Lower leg skin (tissue), 3 donors: ENCODE measurements around the gene XDH.

Experiments
- CTCF ChIP-seq, 3 donors: fragments of 450-650 bp; IDR thresholded peaks; one replicate each; pipeline ENCODE4 v1.5.1; 2016; ENCODE audit warnings: antibody characterized with exemption in 3 of 3, mild to moderate bottlenecking in 3 of 3, moderate library complexity in 2 of 3
- POLR2A ChIP-seq, 2 donors: fragments of 450-650 bp; IDR thresholded peaks; one replicate each; pipeline ENCODE4 v1.6.1; 2016 to 2017; ENCODE audit warnings: antibody characterized with exemption in 2 of 2, mild to moderate bottlenecking in 1 of 2, moderate library complexity in 1 of 2

- TF ChIP-seq CTCF (IDR thresholded peaks at IDR 0.05): no peak
- TF ChIP-seq POLR2A (IDR thresholded peaks at IDR 0.05): no peak
These were observed 7.8 kb downstream of the XDH start for GRCh38 chr2:31406593-31407385.
